ENCODE measurements around the gene HECA. TPM values are rescaled to one million over a fixed set of nuclear protein-coding genes. Genes with fewer than 3 reads are reported as not detected.
"Not testable (repeated sequence)": the region's sequence is repeated elsewhere in the genome, so short reads cannot be mapped to it uniquely, and the experiment has no call there.

HECA gene
- polyA plus RNA-seq, 2 of the 4 experiments (the other 2 are of a cell fraction): 1.3 to 2.2 TPM

DNA sequence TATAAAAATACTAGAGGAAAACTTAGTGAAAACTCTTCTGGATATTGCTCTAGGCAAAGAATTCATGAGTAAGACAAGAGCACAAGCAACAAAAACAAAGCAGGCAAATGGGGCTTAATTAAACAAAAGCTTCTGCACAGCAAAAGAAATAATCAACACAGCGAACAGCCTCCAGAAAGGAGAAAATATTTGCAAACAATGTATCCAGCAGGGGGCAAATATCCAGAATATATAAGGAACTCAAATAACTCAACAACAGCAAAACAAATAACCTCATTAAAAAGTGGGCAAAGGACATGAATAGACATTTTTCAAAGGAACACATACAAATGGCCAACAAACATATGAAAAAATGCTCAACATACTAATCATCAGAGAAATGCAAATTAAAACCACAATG, 17.1 kb upstream of the HECA start:
- H3K9me3 ChIP-seq: no peaks in the 10 kb centered on the region
- ATAC-seq (no peak), DNase-seq (ENCODE audit: low read depth in 1 of 2, low spot score in 1 of 2) (no peak), FAIRE-seq (no peak)
- H3K4me2 ChIP-seq: no peak overlapping the region
- no peaks in the 10 kb centered on the region for H3K4me1 ChIP-seq
- ChIA-PET POLR2A (no interaction called here), CTCF (interaction anchor here (0.8 to 1.3 kb wide), 5 partner anchors 9 to 68 kb away, joined by 3 to 4 read pairs (median 3); no protein-coding TSS in a partner anchor)
- no peak for TF ChIP-seq SREBF2 (IDR thresholded peaks at IDR 0.05)
- TF ChIP-seq POLR2A (IDR thresholded peaks at IDR 0.05; ENCODE audit: low read length): no peak
- no peak for TF ChIP-seq CHD2 (IDR thresholded peaks at IDR 0.05; ENCODE audit: low read length, partially characterized antibody)
- no peak for TF ChIP-seq NFE2L2 (conservative IDR thresholded peaks at IDR 0.05; ENCODE audit: low read length)
- no peak for TF ChIP-seq KDM5A (IDR thresholded peaks at IDR 0.05)
- TF ChIP-seq HES2 (IDR thresholded peaks at IDR 0.05): no peak
- no peak for TF ChIP-seq TFCP2L1 (CRISPR knock-in tag; IDR thresholded peaks at IDR 0.05)
- no peak for TF ChIP-seq SMC3 (IDR thresholded peaks at IDR 0.05)
- TF ChIP-seq FOSB (CRISPR knock-in tag; IDR thresholded peaks at IDR 0.05): no peak
- TF ChIP-seq JUNB (IDR thresholded peaks at IDR 0.05): no peak
- no peak for TF ChIP-seq MAX (IDR thresholded peaks at IDR 0.05)
- H3K4me3 ChIP-seq: no peak overlapping the region
- H3K27ac ChIP-seq: no peak overlapping the region
- WGBS (ENCODE audit: missing lambda C conversion rate): 6% methylated on average over 1 of the region's 1 CpG

GRCh38 chr6:139119552-139119951, 15.3 kb upstream of the HECA start:
- 10% methylated on average over 3 of the region's 3 CpGs for WGBS (ENCODE audit: missing lambda C conversion rate)
- ChIA-PET POLR2A (no interaction called here), CTCF (no interaction called here)

GRCh38 chr6:139122823-139123222, 12.1 kb upstream of the HECA start:
- CTCF ChIA-PET; FAIRE-seq; H3K4me2 ChIP-seq; H3K9me3 ChIP-seq; ATAC-seq; POLR2A ChIA-PET; DNase-seq (ENCODE audit: low read depth in 1 of 2, low spot score in 1 of 2); H3K4me1 ChIP-seq; H3K27ac ChIP-seq; H3K4me3 ChIP-seq: not testable (repeated sequence)
- 80% methylated on average over 3 of the region's 3 CpGs for WGBS (ENCODE audit: missing lambda C conversion rate)

More at GRCh38 chr6:139119552-139119951, 15.3 kb upstream of the HECA start:
- no peaks in the 10 kb centered on the region for H3K4me1 ChIP-seq
- H3K9me3 ChIP-seq: no peaks in the 10 kb centered on the region
- TF ChIP-seq JUN (IDR thresholded peaks at IDR 0.05) (no peak), NR3C1 (IDR thresholded peaks at IDR 0.05) (no peak), EHMT2 (IDR thresholded peaks at IDR 0.05; ENCODE audit: low read depth) (no peak), CEBPB (IDR thresholded peaks at IDR 0.05) (no peak), KDM5A (IDR thresholded peaks at IDR 0.05) (no peak), GATA3 (IDR thresholded peaks at IDR 0.05; ENCODE audit: borderline replicate concordance) (no peak), CHD2 (IDR thresholded peaks at IDR 0.05; ENCODE audit: low read length, partially characterized antibody) (no peak), NFE2L2 (conservative IDR thresholded peaks at IDR 0.05; ENCODE audit: low read length) (no peak), RCOR1 (IDR thresholded peaks at IDR 0.05; ENCODE audit: low read depth, low read length) (no peak)
- TF ChIP-seq, protein P1, sequence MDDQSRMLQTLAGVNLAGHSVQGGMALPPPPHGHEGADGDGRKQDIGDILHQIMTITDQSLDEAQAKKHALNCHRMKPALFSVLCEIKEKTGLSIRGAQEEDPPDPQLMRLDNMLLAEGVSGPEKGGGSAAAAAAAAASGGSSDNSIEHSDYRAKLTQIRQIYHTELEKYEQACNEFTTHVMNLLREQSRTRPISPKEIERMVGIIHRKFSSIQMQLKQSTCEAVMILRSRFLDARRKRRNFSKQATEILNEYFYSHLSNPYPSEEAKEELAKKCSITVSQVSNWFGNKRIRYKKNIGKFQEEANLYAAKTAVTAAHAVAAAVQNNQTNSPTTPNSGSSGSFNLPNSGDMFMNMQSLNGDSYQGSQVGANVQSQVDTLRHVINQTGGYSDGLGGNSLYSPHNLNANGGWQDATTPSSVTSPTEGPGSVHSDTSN (IDR thresholded peaks at IDR 0.05): no peak
- TF ChIP-seq, protein P2, sequence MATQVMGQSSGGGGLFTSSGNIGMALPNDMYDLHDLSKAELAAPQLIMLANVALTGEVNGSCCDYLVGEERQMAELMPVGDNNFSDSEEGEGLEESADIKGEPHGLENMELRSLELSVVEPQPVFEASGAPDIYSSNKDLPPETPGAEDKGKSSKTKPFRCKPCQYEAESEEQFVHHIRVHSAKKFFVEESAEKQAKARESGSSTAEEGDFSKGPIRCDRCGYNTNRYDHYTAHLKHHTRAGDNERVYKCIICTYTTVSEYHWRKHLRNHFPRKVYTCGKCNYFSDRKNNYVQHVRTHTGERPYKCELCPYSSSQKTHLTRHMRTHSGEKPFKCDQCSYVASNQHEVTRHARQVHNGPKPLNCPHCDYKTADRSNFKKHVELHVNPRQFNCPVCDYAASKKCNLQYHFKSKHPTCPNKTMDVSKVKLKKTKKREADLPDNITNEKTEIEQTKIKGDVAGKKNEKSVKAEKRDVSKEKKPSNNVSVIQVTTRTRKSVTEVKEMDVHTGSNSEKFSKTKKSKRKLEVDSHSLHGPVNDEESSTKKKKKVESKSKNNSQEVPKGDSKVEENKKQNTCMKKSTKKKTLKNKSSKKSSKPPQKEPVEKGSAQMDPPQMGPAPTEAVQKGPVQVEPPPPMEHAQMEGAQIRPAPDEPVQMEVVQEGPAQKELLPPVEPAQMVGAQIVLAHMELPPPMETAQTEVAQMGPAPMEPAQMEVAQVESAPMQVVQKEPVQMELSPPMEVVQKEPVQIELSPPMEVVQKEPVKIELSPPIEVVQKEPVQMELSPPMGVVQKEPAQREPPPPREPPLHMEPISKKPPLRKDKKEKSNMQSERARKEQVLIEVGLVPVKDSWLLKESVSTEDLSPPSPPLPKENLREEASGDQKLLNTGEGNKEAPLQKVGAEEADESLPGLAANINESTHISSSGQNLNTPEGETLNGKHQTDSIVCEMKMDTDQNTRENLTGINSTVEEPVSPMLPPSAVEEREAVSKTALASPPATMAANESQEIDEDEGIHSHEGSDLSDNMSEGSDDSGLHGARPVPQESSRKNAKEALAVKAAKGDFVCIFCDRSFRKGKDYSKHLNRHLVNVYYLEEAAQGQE (IDR thresholded peaks at IDR 0.05): no peak
- FAIRE-seq: no peak
- H3K4me3 ChIP-seq: no peak overlapping the region
- no peak overlapping the region for H3K4me2 ChIP-seq
- no peak for DNase-seq (ENCODE audit: low read depth in 1 of 2, low spot score in 1 of 2)
- H3K27ac ChIP-seq: no peak overlapping the region
- ATAC-seq: no peak

All from A549 (cell line).